Measurements from ENCODE around the gene RPS6KA1.
"Not testable (repeated sequence)": the region's sequence is repeated elsewhere in the genome, so short reads cannot be mapped to it uniquely, and the experiment has no call there.

RPS6KA1 gene

DNA sequence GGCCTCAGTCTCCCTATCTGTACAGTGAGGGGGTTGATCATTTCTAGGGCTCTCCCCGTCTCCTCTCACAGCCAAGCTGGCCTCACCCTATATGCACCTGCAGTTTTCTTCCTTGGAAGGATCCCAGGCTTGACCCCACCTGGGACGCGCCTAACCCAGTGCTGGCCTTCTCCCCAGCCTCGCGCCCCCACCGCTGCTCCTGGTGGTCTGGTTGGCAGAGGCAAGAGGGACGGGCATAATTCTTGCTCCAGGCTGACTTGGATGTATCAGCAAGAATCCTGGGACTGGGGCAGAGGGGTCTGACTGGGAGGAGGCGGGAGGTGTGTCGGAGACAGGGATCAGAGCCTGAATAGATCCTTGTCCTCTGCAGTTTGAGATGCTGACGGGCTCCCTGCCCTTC is 25.2 kb downstream of the RPS6KA1 start:
- DNase-seq (ENCODE audit: low read depth in 2 of 2, low spot score in 1 of 2): no peak

DNA sequence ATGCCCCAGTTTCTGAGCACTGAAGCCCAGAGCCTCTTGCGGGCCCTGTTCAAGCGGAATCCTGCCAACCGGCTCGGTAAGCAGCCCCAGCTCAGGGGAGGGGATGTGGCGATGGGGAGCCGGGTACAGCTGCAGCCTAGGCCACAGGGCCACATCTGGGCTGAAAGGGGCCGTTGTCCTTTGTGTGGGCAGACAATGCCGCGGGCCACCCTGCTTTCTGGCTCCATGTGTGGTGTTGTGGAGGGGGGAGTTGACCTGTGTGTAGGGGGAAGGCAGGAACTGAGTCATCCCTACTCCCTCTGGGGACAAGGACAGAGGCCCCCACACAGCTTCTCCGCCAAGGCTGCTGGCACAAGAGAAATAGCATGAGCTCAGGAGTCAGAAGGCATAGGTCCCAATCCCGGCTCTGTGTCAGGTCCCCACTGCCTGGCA is 26.0 kb downstream of the RPS6KA1 start:
- no peak for DNase-seq (ENCODE audit: low read depth in 2 of 2, low spot score in 1 of 2)

DNA sequence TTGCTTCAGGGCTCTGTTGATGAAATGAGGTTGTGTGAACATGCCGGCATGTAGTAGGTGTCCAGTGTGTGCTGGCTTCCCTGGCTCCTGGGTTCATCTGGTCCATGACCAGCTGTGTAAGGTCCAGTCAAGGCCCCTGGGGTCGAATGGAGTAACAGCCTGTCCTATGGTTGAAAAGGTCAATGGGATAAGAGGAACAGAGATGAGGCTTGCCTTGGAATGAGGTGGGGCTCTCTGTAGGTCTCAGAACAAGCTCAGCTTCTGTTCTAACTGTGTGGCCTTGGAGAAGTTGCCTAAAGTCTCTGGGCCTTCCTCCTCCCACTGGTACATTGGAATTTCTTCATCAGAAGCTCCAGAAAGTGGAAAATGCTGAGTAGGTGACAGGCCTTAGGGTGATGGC is 26.6 kb downstream of the RPS6KA1 start:
- no peak for DNase-seq (ENCODE audit: low read depth in 2 of 2, low spot score in 1 of 2)

DNA sequence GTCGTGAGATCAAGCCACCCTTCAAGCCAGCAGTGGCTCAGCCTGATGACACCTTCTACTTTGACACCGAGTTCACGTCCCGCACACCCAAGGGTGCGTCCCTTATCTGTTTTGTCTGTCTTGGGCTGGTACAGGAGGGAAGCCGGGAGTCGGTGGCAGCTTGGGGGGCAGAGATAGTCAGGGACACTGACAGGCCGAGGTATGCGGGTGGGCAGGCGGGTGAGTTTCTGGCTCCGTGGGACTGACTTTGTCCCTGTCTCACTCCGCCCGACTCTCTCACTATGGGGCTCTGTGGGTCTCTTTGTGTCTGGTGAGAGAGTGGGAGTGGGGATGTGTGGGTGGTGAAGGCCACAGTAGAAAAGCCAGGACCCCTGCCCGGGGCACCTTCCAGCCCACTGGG is 27.4 kb downstream of the RPS6KA1 start:
- no peak for DNase-seq (ENCODE audit: low read depth in 2 of 2, low spot score in 1 of 2)

DNA sequence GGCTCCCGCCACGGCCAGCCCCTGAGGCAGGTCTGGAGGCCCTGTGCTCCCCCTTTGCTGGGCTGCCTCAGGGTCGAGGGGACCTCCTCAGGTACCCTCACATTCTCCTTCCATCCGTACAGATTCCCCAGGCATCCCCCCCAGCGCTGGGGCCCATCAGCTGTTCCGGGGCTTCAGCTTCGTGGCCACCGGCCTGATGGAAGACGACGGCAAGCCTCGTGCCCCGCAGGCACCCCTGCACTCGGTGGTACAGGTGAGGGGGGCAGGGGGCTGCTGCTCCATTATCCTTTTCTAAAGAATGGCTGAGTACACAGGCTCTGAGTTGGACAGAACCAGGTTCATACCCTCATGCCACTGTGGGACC is 29.1 kb downstream of the RPS6KA1 start:
- DNase-seq (ENCODE audit: low read depth in 2 of 2, low spot score in 1 of 2): no peak

DNA sequence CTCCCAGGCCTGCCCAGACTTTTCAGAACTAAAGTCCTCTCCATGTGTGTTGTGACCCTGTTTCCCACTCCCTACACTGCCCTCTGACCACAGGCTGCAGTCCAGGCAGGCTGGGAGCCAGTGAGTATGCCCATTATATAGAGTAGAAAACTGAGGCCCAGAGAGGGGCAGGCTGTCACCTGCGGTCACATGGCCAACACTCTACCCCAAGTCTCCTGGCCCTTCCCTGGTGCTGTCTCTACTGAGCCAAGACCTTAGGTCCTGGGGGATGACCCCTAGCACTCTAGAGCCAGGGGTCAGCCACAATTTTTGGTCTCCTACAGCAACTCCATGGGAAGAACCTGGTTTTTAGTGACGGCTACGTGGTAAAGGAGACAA is 30.8 kb downstream of the RPS6KA1 start:
- no peak for DNase-seq (ENCODE audit: low read depth in 2 of 2, low spot score in 1 of 2)

- DNase-seq (ENCODE audit: low read depth in 2 of 2, low spot score in 1 of 2): no peak
Observed at GRCh38 chr1:26570287-26570686, 40.7 kb downstream of the RPS6KA1 start.

- no peak for DNase-seq (ENCODE audit: low read depth in 2 of 2, low spot score in 1 of 2)
Observed at GRCh38 chr1:26571381-26571780, 41.8 kb downstream of the RPS6KA1 start.

GRCh38 chr1:26574018-26574417 is 44.5 kb downstream of the RPS6KA1 start:
- no peak for DNase-seq (ENCODE audit: low read depth in 2 of 2, low spot score in 1 of 2)

DNA sequence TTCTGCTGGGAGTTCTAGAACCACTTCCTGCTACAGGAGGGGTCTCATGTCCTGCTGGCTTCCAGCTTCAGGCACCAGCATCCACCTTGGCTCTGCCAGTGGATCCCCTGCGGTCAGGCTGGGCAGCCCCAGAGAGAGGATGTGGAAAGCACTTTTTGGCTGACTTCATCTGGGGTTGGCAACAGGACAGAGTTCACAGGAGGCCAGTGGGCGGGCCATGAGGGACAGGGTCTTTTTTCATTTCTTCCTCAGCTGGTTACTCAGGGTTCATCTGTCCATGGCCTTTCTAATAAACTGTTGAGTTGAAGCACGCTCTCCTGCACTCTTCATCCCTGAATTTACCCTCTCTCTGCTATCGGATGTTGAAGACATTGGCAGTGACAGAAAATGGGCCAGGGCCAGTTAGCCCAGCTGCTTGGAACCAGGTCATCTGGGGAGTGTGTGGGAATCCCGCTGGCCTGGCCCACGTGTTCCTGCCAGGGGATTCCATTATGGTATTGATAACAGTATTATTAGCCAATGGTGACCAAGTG is 45.2 kb downstream of the RPS6KA1 start:
- no peak for DNase-seq (ENCODE audit: low read depth in 2 of 2, low spot score in 1 of 2)

DNA sequence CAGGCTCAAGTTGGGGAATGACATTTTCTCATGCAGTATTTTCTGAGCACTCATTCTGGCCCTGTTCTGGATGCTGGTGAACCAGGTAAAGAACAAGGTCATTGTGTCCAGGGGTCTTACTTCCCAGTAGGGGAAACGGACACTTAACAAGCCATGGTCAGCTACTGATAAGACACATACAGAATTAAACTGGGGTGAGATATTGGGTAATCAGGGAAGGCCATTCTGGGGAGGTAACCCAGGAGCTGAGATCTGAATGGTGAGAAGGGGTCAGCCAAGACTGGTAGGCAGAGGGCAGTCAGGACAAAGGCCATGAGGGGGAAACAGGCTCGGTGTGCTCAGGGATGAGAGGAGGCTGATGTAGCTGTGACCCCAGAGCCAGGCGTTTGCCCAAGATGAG is 45.8 kb downstream of the RPS6KA1 start:
- no peak for DNase-seq (ENCODE audit: low read depth in 2 of 2, low spot score in 1 of 2)

DNA sequence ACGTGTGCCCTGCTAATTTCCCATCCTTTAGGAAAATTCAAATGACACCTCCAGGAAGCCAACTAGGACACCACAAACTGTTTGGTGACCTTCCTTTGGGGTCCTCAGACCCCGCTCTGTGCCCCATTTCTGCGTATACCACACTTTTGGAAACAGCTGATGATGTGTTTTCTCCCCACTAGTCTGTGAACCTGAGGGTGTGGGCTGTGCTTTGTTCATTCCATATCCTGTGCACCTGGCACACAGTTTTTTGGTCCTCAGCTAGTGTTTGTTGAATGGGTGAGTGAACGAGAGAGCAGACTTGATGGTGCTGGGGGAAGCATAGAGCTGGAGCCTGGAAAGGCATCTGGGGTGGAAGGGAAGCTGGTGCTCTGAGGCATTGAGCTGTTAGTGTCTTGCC is 48.6 kb downstream of the RPS6KA1 start:
- no peak for DNase-seq (ENCODE audit: low read depth in 2 of 2, low spot score in 1 of 2)

GRCh38 chr1:26579681-26580111 is 50.1 kb downstream of the RPS6KA1 start:
- no peak for DNase-seq (ENCODE audit: low read depth in 2 of 2, low spot score in 1 of 2)

- DNase-seq (ENCODE audit: low read depth in 2 of 2, low spot score in 1 of 2): no peak
Observed at GRCh38 chr1:26580116-26580515, 50.6 kb downstream of the RPS6KA1 start.

DNA sequence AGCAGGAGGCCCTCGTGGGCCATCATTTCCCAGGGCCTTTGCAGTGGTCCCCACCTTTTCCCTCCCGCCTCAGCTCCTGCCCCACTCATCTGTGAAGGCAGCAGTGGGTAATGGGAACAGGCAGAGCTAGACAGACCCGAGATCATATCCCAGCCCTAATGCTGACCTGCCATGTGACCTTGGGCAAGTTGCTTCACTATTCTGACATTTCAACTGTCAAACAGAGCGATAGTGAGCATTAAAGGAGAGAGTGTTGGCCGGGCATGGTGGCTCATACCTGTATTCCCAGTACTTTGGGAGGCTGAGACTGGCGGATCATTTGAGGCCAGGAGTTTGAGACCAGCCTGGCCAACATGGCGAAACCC is 51.7 kb downstream of the RPS6KA1 start:
- DNase-seq (ENCODE audit: low read depth in 2 of 2, low spot score in 1 of 2): no peak

GRCh38 chr1:26582053-26582835 is 52.7 kb downstream of the RPS6KA1 start:
- DNase-seq (ENCODE audit: low read depth in 2 of 2, low spot score in 1 of 2): no peak

GRCh38 chr1:26582836-26583460 is 53.4 kb downstream of the RPS6KA1 start:
- DNase-seq (ENCODE audit: low read depth in 2 of 2, low spot score in 1 of 2): no peak

DNA sequence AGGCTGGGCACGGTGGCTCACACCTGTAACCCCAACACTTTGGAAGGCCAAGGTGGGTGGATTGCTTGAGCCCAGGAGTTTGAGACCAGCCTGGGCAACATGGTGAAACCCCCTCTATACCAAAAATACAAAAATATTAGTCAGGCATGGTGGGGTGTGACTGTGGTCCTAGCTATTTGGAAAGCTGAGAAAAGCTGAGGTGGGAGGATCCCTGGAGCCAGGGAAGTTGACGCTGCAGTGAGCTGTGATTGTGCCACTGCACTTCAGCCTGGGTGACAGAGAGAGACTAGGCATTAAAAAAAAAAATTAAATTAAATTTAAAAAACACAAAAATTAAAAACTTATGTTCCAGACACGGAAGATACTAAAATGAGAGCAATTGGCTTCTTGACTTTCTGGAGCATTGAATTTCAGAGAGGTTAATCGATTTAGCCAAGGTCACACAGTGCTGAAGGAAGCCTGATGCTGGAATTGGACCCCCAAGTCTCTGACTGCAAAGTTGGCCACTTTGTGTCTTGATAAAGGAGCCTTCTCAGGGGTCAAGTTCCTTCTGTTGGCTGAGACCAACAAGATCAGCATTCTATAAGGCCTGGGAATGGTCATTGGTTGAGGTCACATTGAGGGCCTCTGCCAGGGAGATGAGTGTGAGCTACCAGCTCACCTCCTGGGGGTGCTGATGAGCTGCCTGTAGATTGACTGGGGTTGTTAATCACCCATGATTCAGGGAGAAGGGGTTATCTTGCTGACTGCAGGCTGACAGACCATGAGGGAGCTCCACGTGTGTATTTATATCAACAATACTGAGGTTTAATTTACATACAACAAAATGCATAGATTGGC is 54.3 kb downstream of the RPS6KA1 start:
- DNase-seq (ENCODE audit: low read depth in 2 of 2, low spot score in 1 of 2): no peak

DNA sequence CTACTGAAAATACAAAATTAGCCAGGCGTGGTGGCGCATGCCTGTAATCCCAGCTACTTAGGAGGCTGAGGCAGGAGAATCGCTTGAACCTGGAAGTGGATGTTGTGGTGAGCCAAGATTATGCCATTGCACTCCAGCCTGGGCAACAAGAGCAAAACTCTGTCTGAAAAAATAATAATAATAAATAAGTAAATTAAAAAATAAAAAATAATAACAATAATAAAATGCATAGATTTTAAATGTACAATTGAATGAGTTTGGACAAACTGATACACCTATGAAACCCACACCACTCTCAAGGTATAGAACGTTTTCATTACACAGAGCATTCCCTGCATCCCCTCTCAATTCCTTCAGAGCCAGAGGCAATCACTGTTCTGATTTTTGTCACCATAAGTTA is 55.0 kb downstream of the RPS6KA1 start:
- not testable (repeated sequence) for DNase-seq (ENCODE audit: low read depth in 2 of 2, low spot score in 1 of 2)

DNA sequence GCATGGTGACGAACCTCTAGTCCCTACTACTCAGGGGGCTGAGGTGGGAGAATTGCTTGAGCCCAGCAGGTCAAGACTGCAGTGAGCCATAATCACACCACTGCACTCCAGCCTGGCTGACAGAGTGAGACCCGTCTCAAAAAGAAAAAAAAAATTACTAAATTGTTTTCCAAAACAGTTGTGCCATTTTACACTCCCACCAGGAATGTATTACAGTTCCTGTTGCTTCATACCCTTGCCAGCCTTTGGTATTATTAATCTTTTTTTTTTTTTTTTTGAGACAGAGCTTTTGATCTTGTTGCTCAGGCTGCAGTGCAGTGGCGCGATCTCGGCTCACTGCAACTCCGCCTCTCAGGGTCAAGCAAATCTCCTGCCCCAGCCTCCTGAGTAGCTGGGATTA is 55.9 kb downstream of the RPS6KA1 start:
- no peak for DNase-seq (ENCODE audit: low read depth in 2 of 2, low spot score in 1 of 2)

DNA sequence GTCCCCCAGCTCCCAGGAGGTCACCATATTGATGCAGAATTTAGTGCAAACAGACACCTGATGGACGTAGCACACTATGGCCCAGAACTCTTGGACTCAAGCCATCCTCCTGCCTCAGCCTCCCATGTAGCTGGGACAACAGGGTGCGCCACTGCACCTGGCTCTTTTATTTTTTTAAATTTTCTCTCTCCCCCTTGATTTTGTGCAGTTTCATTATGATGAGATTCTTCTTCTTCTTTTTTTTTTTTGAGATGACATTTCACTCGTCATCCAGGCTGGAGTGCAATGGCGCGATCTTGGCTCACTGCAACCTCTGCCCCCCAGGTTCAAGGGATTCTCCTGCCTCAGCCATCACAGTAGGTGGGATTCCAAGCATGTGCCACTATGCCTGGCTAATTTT is 63.8 kb downstream of the RPS6KA1 start:
- DNase-seq (ENCODE audit: low read depth in 2 of 2, low spot score in 1 of 2): no peak

- DNase-seq (ENCODE audit: low read depth in 2 of 2, low spot score in 1 of 2): not testable (repeated sequence)
Observed at GRCh38 chr1:26594593-26594992, 65.0 kb downstream of the RPS6KA1 start.
